HG03139 (cell line): ENCODE results near the gene UBE2QL1.
A peak's percentile ranks its signal among the peaks of the same experiment; 100 is the strongest.

Experiments
- ATAC-seq: cut with Tn5 transposase; IDR thresholded peaks from one replicate; pipeline ENCODE4 v1.9.1; 2021; ENCODE audit not compliant: unreplicated experiment

UBE2QL1 gene

DNA sequence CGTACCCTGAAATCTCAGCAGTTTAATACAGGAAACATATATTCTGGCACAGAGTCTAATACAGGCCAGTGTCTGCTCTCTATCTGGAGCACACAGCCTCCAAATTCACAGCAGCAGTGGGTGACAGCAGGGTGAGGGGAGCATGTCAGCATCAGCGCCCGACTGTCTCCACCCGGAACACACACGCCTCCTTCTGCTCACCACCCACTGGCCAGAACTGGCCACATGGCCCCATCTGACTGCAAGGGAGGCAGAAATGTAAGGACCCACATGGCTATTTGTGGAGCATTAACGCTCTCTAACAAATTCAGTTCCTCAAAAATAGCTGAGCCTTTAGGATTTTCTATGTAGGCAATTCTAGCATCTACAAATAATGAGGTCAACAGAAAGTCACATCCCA, 24.6 kb downstream of the UBE2QL1 start:
- no peak for ATAC-seq

DNA sequence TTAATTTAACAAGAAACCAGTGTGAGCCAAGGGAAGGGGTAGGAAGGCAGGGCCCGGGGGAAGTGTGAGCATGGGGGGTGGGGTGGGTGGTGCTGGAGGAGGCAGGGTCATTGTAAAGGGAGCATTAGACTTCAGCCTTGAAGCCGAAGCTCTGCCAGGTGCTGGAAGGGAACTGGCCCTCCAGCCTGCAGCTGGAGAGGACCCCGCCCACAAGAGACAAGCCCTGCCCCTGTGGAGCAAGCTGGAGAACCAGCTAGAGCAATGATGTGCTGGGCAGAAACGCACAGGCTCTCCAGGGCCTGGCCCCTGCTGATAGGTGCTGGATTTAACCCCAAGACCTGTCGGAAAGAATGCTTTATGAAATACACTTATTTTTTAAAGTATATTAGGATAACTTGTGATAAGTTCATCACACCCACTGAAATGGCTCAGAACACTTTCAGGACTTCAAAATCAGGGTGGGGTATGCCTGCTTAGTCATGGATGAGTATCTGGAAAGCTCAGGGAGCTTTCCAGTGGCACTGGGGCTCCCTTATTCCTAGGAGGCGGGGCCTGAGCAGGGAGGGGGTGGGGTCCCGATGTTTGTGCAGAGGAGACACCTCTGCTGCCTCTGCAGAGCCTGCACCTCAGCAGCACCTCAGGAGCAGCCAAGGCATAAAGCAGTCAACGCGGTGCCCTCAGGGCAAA, 27.1 kb downstream of the UBE2QL1 start:
- no peak for ATAC-seq

DNA sequence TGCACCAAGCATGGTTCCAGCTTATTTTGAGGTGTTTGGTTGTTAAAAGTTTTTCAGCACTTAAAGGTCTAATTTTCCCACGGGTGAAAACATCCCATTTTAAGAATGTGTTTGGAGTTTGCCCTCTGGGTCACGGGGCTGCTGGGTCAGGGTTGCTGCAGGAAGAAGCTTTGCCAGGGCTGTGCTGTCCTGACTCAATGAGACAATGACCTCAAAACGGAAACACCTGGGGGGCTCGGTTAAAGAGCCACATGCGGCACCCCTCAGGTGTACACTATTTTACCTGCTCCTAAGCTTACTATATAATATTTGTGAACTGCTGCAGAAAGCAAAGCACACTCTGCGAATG, 27.6 kb downstream of the UBE2QL1 start:
- ATAC-seq, result no peak

DNA sequence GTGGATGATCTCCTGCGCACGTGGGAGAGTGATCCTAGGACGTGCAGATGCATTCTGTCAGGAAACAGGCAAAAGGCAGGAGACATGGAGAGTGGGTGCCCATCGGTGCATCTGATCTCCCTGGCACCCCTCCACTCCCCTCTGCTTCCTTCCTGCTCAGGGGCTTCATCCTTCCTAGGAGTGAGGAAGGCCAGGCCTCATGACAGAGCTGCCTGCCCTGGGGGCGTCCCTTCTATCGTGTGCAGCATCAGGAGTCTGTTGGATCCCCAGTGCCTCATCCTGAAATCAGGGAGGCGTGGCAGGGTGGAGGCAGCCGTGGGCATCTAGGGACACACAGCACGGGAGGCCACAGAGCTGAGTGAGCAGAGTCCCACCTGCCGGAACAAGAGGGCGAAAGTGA, 30.1 kb downstream of the UBE2QL1 start:
- ATAC-seq, result no peak

DNA sequence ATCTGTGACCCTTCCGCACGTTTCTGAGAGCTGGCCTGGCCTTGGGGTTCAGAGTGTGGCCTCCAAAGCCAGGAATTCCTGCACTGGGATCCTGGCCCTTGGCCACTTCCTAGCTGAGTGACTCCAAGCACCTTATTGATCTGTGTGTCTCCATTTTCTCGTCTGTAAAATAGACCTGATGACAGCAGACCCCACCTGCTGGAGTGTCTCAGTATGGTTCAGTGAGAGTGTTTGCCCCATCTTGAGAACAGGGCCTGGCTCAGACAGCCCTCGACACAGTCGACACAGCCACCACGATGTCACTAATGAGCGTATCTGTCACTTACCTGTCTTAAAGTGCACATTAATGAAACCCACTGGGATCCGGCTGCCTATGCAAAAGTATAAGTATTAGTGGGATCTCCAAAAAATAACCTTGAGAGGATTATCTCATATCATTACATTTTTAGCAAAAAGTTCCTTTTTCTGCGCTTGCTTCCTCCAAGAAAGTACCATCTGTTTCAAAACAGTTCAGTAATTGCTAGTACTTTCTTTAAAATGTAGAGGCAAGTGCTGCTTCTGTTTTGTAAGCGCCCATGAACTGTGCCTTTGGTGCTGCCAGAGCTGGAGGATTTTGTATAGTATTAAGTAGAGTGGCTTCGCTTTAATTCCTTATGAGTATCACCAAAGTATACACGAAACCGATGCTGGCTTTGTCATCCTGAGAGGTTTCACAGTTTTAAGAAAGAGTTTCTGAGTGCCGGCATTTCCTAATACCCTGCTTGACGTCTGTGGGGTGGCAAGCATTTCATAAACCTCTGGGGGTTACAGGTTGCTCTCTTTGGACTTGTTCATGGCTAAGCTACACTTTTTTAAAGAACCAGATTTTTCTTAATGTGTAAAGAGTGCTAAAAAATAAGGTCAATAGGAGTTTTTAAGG, 31.7 kb downstream of the UBE2QL1 start:
- ATAC-seq, result no peak

DNA sequence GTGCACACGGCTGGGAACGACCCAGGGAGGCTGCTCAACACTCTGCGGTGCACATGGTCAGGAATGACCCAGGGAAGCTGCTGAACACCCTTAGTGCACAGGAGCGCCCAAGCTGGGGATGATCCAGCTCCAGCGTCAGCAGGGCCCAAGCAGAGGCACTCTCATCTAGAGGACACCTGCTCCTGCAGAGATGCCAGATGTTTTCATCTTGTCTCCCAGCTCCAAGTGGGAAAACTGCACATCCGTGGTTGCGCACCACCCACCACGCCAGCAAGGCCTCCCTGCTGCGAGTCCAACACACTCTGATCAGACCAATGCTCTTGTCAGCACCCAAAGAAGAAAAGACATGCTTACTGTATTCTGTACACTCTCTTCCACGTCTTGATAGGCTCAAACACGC, 34.1 kb downstream of the UBE2QL1 start:
- ATAC-seq, result no peak

DNA sequence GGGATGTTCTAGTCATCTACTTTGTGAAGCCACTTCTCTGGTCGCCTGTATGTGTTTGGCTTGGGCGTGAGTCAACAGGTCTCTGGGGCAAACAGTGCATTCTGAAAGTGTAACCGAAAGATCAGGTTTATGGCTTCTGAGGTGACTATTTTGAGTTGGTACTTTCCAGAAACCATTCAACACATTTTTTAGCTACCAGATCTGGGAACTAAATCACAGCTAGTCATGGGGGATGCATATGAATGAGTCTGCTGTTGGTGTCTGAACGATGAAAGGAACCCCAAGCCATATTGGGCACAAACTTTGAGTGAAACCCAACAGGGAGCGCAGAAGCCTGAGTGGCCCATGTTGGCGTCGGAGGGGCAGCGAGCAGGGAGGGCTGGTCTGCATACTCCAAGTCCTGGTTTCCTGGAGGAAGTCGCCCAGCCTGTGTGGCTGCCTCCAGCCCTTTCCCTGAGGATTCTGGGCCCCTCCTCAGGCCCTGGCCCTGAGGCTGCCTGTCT, 35.3 kb downstream of the UBE2QL1 start:
- ATAC-seq, result peak; percentile 88

DNA sequence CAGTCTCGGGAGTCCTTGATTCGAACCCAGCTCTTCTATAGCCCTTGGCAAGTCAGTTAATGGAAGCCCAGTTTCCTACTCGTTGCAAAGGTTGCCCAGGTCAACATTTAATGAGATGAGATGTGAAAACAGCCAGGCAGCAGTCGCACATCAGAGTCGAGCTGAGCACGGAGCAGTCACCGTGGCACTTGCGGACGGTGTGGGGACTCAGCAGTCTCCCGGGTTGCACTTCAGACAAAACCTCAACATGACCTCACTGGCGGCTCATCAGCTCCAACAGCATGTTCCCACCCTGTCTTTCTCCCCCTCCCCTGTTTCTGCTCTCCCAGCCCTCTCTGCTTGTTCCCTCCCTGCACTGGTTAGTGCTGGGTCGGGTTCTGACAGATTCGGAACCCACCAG, 35.8 kb downstream of the UBE2QL1 start:
- no peak for ATAC-seq

DNA sequence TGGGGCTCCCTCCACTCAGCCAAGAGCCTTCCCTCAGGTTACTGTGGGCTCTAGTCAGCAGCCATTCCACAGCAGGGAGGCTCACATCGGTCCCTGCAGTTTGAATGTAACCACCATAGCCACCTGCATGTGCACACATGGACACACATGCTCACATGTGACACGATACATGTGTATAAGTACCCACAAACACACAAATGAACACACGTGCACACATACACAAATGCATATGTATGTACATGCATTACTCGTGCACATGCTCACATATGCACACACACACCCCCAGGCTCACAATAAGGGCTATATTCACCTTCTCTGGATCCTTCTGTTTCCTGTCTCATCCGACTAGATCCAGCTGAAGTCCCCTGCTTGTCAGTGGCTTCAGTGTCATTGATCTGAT, 36.2 kb downstream of the UBE2QL1 start:
- ATAC-seq, result no peak

DNA sequence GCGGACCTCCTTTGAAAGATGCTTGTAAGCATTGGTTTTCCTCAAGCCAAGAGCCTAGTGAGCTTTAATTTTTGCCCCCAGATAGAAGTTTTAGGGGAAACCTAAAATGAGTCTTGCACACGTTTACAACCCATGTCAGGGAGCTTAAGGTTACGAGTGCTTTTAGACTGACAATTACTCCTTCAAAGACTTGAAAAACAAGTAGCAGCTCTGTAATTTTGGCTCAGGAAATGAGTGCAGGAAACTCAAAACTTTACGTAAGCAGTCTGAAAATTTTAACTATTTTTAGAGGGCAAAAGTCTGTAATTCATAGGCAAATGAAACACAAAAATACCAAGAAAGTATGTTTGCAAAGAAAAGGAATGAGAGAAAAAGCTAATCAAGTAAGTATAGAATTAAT, 36.8 kb downstream of the UBE2QL1 start:
- ATAC-seq, result no peak

DNA sequence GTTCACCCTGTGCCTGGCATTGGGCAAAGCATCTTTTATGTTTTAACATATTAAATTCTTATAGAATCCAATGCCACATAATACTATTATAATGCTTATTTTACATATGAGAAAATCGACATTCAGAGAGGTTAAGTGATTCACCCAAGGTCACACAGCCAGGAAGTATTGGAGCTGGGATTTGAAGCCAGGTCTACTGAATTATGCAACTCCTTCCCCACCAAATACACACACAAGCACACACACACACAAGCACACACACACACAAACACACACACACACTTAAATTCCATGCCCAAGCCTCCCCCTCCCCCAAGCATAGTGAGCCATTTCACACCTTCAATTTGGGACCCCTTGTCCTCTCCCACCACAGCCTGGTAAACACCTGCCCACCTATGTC, 37.4 kb downstream of the UBE2QL1 start:
- ATAC-seq, result no peak

DNA sequence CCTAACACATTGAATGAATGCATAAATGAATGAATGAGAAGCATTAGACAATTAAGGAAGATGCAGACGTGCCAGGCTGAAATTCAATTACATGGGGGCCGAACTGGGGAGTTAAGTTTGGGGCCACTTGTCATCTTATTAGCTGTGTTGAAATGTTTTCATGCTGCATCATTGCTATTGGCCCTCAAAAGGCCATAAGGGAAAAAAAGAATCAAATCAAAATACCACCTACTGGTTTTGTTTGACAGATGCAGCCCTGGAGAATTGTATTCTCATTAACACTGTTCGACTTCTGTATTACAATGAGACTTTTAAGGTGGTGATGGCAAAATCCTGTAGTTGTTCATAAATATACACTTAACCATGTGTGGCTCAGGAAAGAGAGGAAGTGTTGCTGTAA, 38.4 kb downstream of the UBE2QL1 start:
- no peak for ATAC-seq

DNA sequence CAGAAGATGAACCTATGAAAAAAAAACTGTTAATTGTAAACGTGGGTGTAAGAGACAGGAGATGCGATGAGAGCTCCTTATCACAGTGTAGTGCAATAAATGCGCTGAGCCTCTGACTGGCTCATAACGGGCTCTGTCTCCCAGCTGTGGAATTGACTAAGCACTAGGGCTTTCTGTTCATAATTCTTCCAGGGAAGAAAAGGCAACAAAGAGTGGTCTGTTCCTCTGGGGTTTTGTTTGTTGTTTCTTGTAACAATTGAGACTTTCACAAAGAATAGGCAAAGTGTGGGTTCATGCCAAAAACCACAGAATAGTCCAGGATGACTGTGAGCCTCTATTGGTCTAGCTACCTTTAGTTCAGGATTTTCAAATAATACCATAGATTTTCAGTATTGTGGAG, 39.4 kb downstream of the UBE2QL1 start:
- ATAC-seq, result no peak

DNA sequence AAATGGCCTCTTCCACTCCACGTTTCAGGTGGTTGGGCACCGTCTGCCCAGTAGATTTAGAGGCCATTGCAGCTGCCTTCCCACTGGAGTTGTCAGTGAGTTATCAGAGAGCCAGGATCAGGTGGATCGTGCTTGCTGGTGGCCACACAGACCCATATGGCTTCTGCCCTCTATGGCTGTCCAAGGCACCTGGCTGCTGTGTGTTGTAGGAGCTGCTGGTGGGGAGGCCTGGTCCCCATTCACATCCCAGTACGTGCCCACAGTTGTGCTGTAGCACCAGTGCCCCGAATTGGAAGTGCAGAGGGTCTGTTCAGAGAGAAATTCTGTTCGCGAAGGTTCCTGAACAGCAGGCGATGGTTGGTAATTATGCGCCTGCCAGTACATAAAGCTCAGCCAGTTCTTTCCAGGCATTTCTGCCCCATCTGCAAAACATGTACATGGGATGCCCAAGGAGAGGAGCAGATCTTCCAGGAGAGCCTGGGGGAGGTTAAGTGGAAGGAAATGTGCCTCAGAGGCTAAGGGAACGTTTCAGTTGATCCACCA, 41.1 kb downstream of the UBE2QL1 start:
- no peak for ATAC-seq

DNA sequence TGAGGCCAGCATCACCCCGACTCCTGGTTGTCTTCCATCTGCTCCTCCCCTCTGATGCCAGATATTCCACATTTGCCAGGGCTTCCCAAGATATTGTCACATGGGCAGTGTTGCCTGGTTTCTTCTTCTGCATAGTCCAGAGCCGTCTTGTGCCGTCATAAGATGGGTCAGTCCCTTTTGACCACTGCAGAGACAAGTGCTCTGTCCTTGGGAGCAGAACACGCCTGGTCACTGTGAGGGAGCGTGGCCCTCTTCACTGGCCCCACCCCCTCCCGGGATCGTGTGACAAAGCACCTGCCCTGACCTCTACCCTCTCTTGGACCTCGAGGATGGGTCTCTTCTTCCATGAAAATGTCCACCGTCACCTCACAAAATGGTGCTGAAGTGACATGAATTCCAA, 41.6 kb downstream of the UBE2QL1 start:
- ATAC-seq, result no peak

DNA sequence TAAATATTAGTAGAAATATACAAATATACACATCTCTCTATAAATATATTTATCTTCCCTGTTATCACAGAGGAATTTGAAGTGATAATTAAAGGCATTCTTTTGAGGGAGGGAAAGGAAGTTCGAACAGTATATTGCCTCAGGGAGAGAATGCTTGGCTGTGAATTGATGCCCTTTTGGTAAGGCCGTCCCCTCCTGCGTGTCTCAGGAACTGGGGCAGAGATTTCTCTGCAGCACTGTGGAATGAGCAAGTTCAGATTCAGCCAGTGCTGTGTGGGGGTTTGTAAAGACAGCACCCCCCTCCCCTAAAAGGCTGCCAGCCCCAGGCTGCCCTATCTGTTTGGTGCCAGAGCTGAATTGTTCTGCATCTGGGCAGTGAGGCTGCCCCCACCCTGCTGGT, 42.0 kb downstream of the UBE2QL1 start:
- no peak for ATAC-seq

DNA sequence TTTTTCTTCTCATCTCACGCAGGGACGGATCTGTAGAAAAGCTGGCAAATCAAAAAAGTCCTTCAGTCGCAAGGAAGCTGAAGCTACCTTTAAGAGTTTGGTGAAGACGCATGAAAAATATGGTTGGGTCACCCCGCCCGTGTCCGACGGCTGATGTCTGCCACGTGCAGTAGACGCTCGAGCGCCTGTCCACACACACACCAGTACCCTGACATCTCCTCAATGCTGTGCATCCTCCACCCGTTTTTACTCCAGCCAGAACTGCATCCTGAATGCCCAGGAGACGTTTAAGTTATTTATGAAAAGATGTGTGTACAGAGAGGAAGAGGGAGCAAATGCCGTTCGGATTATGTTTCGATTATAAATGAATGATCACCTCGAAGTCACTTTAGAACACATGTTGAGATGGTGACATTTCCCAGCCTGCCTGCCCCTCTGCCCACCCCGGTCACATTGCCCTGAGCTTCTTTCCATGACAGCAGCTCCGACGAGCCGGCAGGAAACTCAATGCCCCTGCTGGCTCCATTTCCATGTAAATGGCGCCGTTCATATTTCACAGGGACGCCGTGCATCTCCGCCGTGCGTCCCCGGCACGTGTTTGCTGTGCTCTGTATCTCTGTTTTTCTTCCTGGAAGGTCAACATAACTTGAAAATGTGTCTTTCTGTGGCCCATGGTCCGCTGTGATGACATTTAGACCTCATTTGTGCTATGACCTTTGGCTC, 42.7 kb downstream of the UBE2QL1 start:
- no peak for ATAC-seq

DNA sequence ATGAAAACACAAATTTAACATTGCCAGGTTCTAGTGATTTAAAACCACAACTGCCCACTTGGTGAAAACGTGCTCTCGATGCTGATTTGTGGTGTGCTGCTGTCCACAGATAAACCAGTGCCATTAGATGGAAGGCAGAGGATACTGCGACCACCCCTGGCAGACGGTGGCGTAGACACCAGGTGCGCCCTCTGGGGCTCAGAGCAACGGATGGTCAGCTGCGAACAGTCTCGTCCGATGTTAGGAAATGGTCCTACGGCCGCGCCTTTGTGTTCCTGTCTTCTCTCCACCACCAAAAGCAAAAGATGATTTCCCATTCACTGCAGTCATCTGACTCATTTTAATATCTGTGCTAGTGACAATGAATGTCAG, 43.2 kb downstream of the UBE2QL1 start:
- ATAC-seq, result no peak

DNA sequence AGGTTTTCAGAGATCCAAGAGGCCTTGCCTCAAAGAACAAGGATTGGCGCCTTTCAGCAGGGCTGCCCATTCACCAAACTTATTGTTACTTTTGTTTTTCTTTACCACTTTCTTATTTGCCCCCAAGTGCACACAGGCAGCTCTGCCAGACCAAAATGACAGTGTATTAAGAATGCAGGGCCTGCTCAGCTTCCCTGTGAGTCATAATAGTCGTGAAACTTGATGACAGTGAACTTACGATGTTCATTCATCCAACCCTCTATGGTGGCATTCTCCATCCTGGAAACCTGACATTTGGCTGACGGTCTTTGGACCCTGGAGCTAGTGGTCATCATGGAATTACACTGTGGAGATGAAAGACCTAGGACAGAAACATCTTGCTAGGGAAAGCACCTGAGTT, 44.3 kb downstream of the UBE2QL1 start:
- ATAC-seq, result no peak

DNA sequence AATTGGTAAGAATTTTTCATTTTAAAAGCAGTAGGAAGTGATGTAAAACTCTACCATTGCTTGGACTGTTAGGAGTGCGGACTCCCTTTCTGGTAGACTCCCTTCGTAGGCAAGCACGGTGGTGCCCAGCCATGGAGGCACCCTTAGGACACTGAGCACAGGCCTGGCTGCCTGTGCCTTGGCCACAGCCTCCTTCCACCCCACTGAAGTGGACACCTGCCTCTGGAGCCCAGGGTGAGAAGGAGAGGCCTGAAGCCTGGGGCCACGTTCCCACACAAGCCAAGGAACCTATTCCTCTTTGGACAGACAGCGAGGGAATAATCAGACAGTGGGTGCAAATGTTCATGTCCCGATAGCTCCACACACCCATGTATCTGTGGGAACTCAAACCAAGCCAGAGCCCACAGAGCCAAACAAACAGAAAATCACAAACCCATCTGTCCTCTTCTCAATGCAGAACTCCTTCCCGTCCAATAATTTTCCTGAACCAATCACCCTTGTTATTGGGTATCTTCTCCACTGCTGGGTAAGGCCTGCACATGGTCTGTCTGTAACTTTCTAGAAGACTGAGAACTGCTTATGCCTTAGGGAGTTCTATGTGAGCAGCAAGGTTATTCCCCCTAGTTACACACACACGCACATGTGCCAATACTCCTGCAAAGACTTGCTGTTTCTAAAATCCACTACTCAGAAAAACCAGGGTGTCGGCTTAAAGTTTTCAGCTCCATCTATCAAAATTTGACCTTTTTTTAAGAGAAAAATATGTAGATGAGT, 45.2 kb downstream of the UBE2QL1 start:
- ATAC-seq, result no peak

DNA sequence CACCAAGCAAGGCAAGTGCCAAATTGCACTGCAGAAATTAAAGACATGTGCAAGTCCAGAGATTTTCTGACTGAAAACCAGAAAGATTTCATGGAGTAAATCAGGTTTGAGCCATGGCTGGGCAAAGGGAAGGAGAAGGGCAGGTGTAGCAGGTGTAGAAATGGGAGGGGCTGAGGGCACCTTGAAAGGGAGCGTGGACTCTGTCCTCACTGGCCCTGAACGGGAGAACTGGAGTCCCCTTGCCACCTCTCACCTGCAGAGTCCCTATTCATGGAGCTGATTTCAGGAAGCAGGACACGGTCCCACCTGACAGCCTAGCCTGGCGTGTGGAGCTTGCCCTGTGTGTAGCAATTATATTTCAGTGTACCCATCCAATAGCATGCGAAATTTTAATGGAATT, 46.3 kb downstream of the UBE2QL1 start:
- no peak for ATAC-seq
